ENCODE data around the gene CELF5.
"Not testable (repeated sequence)": the region's sequence is repeated elsewhere in the genome, so short reads cannot be mapped to it uniquely, and the experiment has no call there.

CELF5 gene

DNA sequence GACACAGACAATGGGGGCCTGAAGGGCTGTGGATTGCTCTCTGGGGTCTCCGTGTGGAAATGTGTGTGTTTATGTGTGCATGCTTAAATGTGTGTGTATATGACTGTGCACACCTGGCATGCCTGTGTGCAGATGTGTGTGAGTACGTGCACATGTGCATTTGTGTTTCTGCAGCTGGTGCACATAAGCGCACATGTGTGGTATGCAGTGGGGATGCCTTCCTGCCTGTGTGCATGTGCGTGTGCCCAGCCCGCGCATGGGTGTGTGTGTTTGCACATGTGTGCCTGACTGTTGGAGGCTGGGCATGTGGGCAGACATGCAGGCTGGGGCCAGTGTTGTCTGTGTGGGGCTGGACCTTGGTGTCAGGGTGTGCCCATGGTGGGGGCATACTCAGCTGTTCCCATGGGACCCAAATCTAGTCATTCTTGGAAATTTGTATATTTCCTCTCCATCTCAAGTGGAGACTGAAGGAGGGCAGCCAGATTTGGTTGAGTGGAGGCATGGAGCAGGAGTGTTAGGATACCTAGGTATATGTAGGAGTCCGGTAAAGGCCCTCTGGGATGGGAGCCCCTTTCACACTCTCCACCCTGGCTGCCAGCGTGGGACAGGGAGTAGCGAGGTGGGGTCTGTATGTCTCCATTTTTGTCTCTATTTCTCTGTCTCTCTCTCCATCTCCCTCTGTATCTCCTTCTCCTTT lies 49.9 kb downstream of the CELF5 start:
- no peak for DNase-seq (ENCODE audit: low read depth)

DNA sequence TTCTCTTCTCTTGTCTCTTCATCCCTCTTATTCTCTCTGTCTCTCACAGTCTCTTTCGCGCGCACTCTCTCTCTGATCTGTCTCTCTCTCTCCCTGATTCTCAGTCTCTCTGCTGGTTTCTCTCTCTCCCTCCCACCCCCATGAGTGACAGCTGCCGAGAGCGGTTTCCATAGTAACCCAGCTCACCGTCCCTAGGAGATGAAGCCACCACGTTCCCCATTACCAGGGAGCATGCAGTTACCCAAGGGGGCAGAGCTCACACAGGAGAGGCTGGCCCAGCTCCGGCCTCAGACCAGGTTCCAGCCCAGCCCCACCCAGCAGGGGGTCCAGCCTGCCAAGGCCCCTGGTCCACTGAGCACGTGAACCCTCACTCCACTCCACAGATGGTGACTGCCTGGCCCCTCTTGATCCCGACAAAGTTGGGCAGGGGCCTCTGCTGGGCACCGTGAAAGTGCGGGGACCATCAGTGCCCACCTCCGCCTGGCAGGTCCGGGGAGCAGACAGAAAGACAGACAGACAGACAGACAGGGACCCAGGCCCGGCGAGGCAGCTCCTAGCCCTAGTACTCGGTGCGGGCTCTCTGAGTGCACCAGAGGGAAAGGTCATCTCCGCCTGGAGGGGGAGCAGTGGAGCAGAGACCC lies 50.6 kb downstream of the CELF5 start:
- no peak for DNase-seq (ENCODE audit: low read depth)

DNA sequence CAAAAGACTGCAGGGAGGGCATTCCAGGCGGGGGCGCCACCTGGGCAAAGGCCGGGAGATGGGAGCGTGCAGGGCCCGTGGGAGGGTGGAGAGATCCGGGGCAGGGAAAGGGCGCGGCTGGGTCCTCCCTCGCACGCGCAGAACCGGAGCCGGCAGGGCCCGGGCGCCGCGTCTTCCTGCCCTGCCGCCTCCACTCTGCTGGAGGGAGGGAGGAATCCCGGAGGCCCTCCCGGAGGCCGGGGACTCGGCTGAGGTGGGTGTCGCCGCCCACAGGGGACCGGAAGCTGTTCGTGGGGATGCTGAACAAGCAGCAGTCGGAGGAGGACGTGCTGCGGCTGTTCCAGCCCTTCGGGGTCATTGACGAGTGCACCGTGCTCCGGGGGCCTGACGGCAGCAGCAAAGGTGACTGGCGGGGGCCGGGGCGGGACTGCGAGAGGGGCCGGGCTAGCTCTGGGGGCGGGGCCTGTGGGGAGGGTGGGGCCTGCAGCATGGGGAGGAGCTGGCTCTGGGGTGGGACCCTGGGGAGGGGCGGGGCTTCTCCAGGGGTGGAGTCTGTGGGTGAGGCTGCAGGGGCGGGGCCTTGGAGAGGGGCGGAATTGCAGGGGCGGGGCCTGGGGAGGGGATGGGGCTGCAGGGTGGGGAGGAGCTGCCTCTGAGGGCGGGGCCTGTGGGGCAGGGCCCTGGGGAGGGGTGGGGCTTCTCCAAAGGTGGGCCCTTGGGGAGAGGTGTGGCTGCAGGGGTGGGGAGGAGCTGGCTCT lies 51.3 kb downstream of the CELF5 start:
- peak; percentile 82 for DNase-seq (ENCODE audit: low read depth)

DNA sequence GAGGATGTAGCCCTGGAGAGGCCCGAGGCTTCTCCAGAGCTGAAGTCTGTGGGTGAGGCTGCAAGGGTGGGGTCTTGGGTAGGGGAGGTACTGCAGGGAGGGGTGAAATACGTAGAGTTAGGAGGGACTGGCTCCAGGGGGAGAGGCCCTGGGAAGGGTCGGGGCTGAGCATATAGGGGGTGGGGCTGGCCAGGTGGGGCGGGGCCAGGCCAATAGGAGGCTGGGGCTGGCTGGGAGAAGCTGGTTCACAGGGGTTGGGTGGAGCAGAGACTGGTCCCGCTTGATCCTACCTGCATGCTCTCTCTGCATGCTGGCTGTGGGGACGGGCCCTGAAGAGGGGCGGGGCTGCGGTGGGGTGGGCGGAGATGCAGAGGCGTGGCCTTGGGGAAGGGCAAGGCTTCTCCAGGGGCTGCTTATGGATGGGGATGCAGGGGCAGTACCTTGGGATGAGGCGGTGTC lies 51.9 kb downstream of the CELF5 start:
- DNase-seq (ENCODE audit: low read depth) = no peak

DNA sequence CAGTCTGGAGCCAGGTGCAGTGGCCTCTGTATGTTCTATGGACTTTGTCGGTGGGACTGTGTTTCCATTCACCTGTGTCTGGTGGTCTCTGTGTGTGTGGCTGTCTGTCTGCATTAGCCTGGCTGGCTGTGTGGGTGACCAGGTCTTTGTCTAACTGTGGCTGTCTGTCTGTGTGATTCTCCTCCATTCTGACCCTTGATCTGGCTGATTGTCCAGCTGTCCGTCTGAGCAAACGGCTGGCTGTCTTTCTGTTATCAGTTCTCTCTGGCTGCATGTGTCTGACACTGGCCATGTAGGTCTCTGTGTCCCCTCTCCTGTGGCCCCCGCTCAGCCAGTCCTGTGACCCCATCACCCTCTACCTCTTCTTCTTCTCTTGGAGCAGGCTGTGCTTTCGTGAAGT lies 53.2 kb downstream of the CELF5 start:
- DNase-seq (ENCODE audit: low read depth) = no peak

DNA sequence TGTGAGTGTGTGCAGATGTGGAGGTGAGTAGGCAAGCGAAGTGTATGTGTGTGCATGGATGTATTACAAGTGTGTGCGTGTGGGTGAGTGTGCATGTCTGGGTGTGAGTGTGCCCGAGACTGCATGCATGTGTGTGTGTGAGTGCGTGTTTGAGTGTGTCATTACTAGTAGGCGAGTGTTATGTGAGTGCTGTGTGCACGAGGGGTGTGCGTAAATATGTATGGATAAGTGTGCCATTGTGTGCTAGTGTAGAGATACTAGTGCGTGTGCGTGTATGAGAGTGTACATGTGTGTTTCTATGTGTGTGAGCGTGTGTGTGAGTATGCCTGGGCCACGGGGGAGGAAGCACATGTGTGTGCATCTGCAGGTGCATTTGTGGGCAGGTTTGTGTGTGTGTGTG lies 53.8 kb downstream of the CELF5 start:
- no peak for DNase-seq (ENCODE audit: low read depth)

DNA sequence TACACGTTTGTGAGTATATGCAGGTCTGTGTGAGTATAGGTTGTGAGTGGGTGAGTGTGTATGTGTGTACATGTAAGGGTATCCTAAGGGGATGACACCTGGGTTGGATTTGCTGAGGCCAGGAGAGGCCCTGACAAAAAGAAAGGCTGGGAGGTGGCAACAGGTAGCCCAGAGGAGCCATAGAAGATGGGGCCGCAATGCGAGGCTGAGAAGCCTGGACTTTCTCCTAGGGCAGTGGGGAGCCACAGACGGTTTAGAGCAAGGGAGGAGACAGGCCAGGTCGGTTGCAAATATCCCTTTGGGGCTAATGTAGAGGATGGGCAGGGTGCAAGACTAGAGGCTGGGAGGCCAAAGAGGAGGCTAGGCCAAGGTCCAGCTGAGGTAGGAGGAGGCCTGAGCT lies 54.3 kb downstream of the CELF5 start:
- DNase-seq (ENCODE audit: low read depth) = no peak

DNA sequence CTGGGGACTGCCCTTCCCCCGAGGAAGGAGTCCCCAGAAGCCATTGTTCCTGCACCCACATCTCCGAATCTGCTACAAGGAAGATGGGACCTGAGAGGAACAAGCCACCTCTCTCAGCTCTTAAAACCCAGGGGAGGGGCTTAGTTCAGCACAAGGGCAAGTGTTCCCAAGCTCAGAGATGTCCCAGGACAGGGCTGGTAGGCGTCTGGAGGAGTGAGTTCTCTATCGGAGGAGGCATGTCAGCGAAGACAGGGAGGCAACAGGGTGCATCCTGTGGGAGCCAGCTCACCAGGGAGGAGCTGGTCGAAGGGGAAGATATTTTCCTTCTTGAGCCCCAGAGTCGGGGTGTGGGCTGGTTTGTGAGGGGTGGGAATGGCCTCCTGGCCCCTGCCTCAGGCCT lies 54.8 kb downstream of the CELF5 start:
- no peak for DNase-seq (ENCODE audit: low read depth)

DNA sequence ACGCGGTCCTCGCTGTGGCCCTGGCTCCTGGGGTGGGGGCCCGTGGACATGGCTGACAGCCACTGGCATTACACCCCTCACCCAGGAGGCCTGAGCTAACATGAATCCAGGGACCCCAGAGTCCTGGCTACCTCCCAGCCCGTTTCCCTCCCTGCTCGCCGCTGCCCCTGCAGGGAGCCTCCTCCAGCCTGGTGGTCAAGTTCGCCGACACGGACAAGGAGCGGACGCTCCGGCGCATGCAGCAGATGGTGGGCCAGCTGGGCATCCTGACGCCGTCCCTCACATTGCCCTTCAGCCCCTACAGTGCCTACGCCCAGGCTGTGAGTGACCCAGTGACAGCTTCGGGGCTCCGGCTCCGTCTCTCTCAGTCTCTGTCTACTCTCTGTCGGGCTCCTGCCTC lies 56.6 kb downstream of the CELF5 start:
- DNase-seq (ENCODE audit: low read depth) = no peak

DNA sequence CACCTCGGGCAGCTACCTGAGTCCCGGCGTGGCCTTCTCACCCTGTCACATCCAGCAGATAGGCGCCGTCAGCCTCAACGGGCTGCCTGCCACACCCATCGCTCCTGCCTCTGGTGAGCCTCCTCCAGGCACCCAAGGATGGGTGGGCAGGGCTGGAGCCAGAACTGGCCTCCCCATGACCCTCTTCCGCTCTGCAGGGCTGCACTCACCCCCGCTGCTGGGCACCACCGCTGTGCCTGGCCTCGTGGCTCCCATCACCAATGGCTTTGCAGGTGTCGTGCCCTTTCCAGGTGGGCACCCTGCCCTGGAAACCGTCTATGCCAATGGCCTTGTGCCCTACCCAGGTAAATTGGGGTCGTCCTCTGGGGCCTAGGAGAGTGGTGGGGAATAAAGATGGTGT lies 57.7 kb downstream of the CELF5 start:
- DNase-seq (ENCODE audit: low read depth) = no peak

DNA sequence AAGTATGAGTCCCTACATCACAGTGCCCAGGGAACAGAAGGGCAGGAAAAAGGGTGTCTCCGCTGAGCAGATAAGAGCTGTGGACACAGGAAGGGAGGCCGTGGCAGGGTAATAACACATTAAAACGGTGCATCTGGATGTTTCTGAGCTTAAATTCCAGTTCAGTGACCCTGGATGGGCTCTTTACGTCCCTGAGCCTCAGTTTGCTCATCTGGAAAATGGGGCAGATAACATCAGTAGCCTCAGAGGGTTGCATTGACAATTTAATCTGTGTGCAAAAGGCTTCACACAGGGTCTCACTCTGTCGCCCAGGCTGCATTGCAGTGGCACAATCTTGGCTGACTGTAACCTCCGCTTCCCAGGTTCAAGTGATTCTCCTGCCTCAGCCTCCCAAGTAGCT lies 58.1 kb downstream of the CELF5 start:
- no peak for DNase-seq (ENCODE audit: low read depth)

DNA sequence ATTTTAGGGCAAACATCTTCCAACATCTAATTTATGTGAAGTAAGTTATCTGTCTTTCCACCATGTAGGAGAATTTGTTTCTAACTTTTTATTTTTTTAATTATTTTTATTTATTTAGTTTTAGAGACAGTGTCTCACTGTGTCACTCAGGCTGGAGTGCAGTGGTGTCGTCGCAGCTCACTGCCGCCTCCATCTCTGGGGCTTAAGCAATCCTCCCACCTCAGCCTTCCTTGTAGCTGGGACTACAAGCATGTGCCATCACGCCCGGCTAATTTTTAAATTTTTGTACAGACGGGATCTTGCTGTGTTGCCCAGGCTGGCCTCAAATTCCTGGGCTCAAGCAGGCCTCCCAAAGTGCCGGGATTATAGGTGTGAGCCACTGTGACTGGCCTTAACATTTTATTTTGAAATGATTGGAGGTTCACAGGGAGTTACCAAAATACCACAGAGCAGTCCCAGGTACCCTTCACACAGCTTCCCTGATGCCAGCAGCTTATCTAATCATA lies 58.8 kb downstream of the CELF5 start:
- no peak for DNase-seq (ENCODE audit: low read depth)

DNA sequence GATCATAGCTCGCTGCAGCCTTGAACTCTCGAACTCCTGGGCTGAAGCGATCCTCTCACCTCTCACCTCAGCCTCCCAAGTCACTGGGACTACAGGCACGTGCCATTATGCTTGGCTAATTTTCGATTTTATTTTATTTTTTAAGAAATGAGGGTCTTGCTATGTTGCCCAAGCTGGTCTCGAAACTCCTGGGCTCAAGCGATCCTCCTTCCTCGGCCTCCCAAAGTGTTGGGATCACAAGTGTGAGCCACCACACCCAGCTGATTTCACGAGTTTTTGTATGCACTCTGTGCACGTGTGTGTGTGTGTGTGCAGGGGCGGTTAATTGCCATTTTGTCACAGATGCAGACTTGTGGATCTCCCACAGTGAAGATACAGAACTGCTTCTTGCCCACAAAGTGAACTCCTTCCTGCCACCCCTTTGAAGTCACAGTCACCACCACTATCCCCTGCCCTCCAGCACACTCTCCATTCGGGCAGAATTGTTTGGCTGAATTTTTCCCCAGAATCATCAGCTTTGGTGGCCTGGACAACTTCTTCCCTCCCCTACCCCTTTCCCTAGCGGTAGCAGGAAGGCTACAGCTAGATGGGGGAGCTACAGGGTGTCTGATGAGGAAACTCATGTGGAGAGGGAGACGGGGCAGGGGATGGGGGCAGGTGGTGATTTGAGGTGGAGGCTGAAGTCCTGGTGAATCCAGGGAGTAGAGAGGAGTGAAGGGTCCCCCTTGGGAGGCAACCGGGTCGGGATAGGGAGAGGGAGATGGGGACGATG lies 59.6 kb downstream of the CELF5 start:
- no peak for DNase-seq (ENCODE audit: low read depth)

DNA sequence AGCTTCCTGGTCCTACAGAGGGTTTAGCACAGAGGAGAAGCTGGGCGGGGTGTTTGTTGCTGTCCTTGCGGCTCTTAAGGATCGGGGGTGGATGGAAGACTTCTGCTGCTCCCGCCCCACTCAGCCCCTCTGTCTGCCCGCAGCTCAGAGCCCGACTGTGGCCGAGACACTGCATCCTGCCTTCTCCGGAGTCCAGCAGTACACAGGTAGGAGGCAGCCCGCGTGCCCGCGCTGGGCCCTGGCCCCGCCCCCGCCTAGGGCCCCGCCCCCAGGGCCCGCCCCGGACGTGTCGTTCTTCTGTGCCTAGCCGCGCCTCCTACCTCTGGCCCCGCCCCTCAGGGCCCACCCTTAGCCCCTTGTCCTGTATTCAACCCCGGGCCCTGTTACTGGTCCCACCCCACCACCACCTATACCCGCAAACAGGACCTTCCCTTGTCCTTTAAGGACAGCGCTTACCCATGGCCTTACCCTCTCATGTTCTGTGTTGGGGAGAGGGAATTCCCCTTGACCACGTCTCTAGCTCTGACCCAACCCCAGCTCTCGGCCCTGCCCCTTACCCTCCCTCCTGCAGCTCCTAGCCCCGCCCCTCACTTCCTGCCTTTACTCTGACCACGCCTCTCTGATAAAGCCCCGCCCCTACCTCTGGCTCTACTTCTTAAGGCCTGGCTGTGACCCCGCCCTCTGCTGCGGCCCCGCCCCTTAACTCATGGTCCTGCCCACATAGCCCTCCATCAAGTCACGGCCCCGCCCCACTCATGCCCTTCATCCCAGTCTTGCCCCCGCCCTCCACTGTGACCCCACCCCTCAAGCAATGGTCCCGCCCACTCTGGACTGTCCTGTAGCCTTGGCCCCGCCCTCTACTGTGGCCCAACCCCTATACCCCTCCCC lies 60.5 kb downstream of the CELF5 start:
- DNase-seq (ENCODE audit: low read depth) = peak; percentile 35

DNA sequence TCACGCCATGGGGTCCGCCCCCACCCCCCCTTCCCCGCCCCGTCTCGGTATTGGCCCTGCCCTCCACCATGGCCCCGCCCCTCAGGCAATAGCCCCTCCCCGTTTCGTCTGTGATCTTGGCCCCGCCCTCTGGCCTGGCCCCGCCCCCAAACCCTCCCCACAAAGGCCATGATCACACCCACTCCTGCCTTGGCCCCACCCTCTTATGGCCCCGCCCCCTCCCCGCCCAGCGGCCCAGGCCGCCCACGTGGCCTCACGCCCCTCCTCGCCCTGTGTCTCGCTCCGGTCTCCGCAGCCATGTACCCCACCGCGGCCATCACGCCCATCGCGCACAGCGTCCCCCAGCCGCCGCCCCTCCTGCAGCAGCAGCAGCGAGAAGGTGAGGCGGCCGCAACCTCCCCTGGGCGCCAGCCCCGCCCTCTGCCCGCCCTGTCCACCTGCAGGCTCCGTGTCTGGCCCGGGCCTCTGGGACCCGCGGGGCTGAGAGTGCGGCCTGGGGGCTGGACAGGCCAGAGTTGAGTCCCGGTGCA lies 61.3 kb downstream of the CELF5 start:
- peak; percentile 20 for DNase-seq (ENCODE audit: low read depth)

DNA sequence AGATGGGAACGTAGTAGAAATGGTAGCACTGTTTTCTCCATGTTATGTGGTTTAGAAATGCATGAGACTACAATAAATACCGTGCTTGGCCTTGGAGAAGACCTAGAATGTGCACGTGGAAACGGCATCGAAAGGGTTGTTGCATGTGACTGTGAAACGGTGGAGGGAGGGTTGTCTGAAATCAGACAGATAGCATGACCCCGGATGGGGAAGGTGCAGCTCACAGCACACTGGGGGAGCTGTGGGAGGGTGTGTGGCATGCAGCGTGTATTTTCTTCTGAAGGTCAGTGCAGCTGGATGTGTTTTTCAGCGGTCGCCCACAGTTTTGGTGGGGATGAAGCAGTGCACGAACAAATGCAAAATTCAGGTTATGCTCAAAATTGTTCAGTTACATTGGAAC lies 63.4 kb downstream of the CELF5 start:
- no peak for DNase-seq (ENCODE audit: low read depth)

DNA sequence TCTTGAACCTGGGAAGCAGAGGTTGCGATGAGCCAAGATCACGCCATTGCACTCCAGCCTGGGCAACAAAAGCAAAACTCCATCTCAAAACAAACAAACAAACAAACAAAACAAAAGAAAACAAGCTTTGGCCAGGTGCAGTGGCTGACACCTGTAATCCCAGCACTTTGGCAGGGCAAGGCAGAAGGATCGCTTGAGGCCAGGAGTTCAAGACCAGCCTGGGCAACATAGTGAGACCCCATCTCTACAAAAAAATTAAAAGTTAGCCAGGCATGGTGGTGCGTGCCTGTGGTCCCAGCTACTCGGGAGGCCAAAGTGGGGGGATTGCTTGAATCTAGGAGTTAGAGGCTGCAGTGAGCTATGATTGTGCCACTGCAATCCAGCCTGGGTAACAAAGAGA lies 64.0 kb downstream of the CELF5 start:
- DNase-seq (ENCODE audit: low read depth) = not testable (repeated sequence)

DNA sequence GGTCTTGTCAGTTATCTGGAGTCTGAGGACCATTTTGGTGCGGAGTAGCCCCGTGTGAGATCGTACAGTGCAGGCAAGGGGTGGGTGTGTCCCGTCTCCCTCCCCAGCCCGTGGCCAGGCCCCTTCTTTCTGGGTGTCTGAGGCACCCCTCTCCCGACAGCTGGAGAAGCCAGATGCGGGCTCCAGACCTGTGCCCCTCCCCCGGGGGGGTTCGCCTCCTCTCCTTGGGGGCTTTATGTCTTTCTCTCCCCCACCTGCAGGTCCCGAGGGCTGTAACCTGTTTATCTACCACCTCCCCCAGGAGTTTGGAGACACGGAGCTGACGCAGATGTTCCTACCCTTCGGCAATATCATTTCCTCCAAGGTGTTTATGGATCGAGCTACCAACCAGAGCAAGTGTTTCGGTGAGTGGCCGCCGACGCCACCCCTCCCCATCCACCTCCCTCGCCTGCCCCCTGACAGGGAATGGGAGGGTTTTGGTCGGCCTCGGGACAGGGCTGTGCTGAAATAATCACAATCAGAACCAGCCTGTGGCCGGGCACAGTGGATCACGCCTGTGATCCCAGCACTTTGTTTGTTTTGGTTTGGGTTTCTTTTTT lies 65.6 kb downstream of the CELF5 start:
- no peak for DNase-seq (ENCODE audit: low read depth)

DNA sequence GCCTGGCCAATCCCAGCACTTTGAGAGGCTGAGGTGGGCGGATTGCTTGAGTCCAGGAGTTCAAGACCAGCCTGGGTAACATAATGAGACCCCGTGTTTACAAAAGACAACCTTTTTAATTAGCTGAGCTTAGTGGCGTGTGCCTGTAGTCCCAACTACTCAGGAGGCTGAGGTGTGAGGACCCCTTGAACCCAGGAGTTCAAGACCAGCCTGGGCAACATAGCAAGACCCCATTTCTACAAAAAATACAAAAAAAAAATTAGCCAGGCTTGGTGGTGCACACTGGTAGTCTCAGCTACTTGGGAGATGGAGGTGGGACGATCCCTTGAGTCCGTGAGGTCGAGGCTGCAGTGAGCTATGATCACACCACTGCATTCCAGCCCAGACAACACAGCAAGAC lies 66.4 kb downstream of the CELF5 start:
- DNase-seq (ENCODE audit: low read depth) = not testable (repeated sequence)

DNA sequence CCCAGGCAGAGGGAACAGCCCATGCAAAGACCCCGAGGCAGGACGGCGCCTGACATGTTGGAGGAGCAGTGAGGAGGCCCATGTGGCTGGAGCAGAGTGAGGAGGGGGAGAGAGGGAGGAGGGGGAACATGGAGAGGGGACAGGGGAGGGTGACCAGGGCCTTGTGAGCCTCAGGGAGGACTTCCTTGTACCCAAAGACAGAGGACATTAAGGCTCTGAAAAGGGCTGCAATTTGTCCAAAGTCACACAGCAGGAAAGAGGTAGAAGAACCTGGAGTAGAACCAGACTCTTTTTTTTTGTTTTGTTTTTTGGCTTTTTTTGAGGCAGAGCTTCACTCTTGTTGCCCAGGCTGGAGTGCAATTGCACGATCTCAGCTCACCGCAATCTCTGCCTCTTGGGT lies 67.2 kb downstream of the CELF5 start:
- DNase-seq (ENCODE audit: low read depth) = no peak

Measured in stimulated activated CD8-positive, alpha-beta memory T cell treated with anti-CD3 and anti-CD28 coated beads, Interleukin-15, amount 100 ng/mL, for 1 hour (primary cell).